ENCODE data around the gene BCL3. TPM values are rescaled to one million over a fixed set of nuclear protein-coding genes. Genes with fewer than 3 reads are reported as not detected.
"Not testable (repeated sequence)": the region's sequence is repeated elsewhere in the genome, so short reads cannot be mapped to it uniquely, and the experiment has no call there.

Gene BCL3
- total RNA-seq, 4 donors from 2014 or later: 43.8 to 181 (median 69.5) TPM

- intact Hi-C loops (cut with DNase I; ENCODE audit: low total_unique reads): no loop called here
- H3K27me3 ChIP-seq: no peaks in the 10 kb centered on the region
- H3K4me3 ChIP-seq: no peak overlapping the region
- no peaks in the 10 kb centered on the region for H3K4me1 ChIP-seq
- WGBS, 2 donors (ENCODE audit: low coverage in 1 of 2): 94% methylated on average over 16 of the region's 20 CpGs; no CpG with 5 or more reads in 1 of the 2 donors
- TF ChIP-seq CTCF (IDR thresholded peaks at IDR 0.05) (no peak), POLR2A (IDR thresholded peaks at IDR 0.05) (no peak), EP300 (IDR thresholded peaks at IDR 0.05; ENCODE audit: low read depth) (no peak), POLR2AphosphoS5 (IDR thresholded peaks at IDR 0.05) (no peak)
- H3K36me3 ChIP-seq: no peaks in the 10 kb centered on the region
- in situ Hi-C loops (cut with MboI; ENCODE audit: low pct_ligation_motif_present in 1 of 4, low pct_unique_long_range_greater_than_20kb in 1 of 4, low sequenced_read_pairs in 3 of 4): no loop called here
- no peak overlapping the region for H3K27ac ChIP-seq
- no peaks in the 10 kb centered on the region for H3K9me3 ChIP-seq
- no peak for DNase-seq
Observed at GRCh38 chr19:44707794-44708193, 40.7 kb upstream of the BCL3 start.

DNA sequence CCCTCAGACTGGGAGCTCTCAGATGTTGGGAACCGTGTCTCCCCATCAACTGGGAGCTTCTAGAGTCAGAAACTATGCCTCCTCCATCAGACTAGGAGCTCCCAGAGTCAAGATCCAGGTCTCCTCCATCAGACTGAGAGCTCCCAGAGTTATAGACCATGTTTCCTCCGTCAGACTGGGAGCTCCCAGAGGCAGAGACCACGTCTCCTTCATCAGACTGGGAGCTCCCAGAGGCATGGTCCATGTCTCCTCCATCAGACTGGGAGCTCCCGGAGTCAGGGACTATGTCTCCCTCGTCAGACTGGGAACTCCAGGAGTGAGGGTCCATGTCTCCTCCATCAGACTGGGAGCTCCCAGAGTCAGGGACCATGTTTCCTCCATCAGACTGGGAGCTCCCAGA, 39.6 kb upstream of the BCL3 start:
- 84% methylated on average over 5 of the region's 5 CpGs; no CpG with 5 or more reads in 1 of the 2 donors for WGBS, 2 donors (ENCODE audit: low coverage in 1 of 2)
- no peak for DNase-seq
- Histone ChIP-seq H3K9me3 (no peaks in the 10 kb centered on the region), H3K27me3 (no peaks in the 10 kb centered on the region), H3K4me1 (no peaks in the 10 kb centered on the region), H3K4me3 (no peak overlapping the region), H3K36me3 (no peaks in the 10 kb centered on the region), H3K27ac (no peak overlapping the region)
- TF ChIP-seq POLR2A (IDR thresholded peaks at IDR 0.05) (no peak), CTCF (IDR thresholded peaks at IDR 0.05) (no peak), EP300 (IDR thresholded peaks at IDR 0.05; ENCODE audit: low read depth) (no peak), POLR2AphosphoS5 (IDR thresholded peaks at IDR 0.05) (no peak)
- in situ Hi-C loops (cut with MboI; ENCODE audit: low pct_ligation_motif_present in 1 of 4, low pct_unique_long_range_greater_than_20kb in 1 of 4, low sequenced_read_pairs in 3 of 4) (no loop called here), intact Hi-C loops (cut with DNase I; ENCODE audit: low total_unique reads) (no loop called here)

- H3K4me1 ChIP-seq; H3K36me3 ChIP-seq; H3K27me3 ChIP-seq; H3K27ac ChIP-seq; H3K4me3 ChIP-seq; in situ Hi-C loops (cut with MboI; ENCODE audit: low pct_ligation_motif_present in 1 of 4, low pct_unique_long_range_greater_than_20kb in 1 of 4, low sequenced_read_pairs in 3 of 4); intact Hi-C loops (cut with DNase I; ENCODE audit: low total_unique reads); H3K9me3 ChIP-seq; DNase-seq: not testable (repeated sequence)
- WGBS, 2 donors (ENCODE audit: low coverage in 1 of 2): 77 to 80% methylated on average over 2 to 4 of the region's 4 CpGs
Observed at GRCh38 chr19:44709434-44710266, 38.9 kb upstream of the BCL3 start.

- no peaks in the 10 kb centered on the region for H3K4me1 ChIP-seq
- in situ Hi-C loops (cut with MboI; ENCODE audit: low pct_ligation_motif_present in 1 of 4, low pct_unique_long_range_greater_than_20kb in 1 of 4, low sequenced_read_pairs in 3 of 4): no loop called here
- no peak overlapping the region for H3K27ac ChIP-seq
- WGBS, 2 donors (ENCODE audit: low coverage in 1 of 2): 67% methylated on average over 14 of the region's 14 CpGs; no CpG with 5 or more reads in 1 of the 2 donors
- H3K27me3 ChIP-seq: no peaks in the 10 kb centered on the region
- TF ChIP-seq CTCF (IDR thresholded peaks at IDR 0.05): no peak
- TF ChIP-seq POLR2AphosphoS5 (IDR thresholded peaks at IDR 0.05): no peak
- TF ChIP-seq EP300 (IDR thresholded peaks at IDR 0.05; ENCODE audit: low read depth): no peak
- TF ChIP-seq POLR2A (IDR thresholded peaks at IDR 0.05): no peak
- H3K9me3 ChIP-seq: peaks cover 0 to 6% of the 10 kb centered on the region in 2 donors
- intact Hi-C loops (cut with DNase I; ENCODE audit: low total_unique reads): no loop called here
- DNase-seq: no peak
- no peaks in the 10 kb centered on the region for H3K36me3 ChIP-seq
- H3K4me3 ChIP-seq: no peak overlapping the region
Observed at GRCh38 chr19:44710483-44710882, 38.0 kb upstream of the BCL3 start.

Measured in transverse colon (tissue), 4 donors.